Liver (tissue), 9 donors: Measurements from ENCODE around the gene ZFP92. TPM values are rescaled to one million over a fixed set of nuclear protein-coding genes. Genes with fewer than 3 reads are reported as not detected.

Experiments
- DNase-seq: peaks from one replicate; pipeline ENCODE4 v3.0.0-alpha.2; 2017; ENCODE audit warnings: low spot score
- H3K27ac ChIP-seq, 2 donors: one replicate each; pipeline ENCODE4 v1.7.0; 2013; ENCODE audit warnings: inconsistent platforms in 2 of 2, low read length in 2 of 2, control low read depth in 1 of 2, low read depth in 1 of 2, mild to moderate bottlenecking in 1 of 2
- H3K27me3 ChIP-seq, 4 donors: one replicate each; pipeline versions ENCODE4 v1.6.1 to v1.7.0; 2013; ENCODE audit warnings: low read length in 3 of 4, inconsistent platforms in 1 of 4, mild to moderate bottlenecking in 1 of 4, moderate library complexity in 1 of 4; ENCODE audit not compliant: control insufficient read depth in 4 of 4, insufficient read depth in 4 of 4
- H3K36me3 ChIP-seq, 4 donors: one replicate each; pipeline versions ENCODE4 v1.6.1 to v1.7.0; 2013; ENCODE audit warnings: low read length in 3 of 4, mild to moderate bottlenecking in 3 of 4, low read depth in 1 of 4, moderate library complexity in 1 of 4; ENCODE audit not compliant: control insufficient read depth in 4 of 4, insufficient read depth in 3 of 4
- H3K4me1 ChIP-seq, 4 donors: one replicate each; pipeline versions ENCODE4 v1.6.1 to v1.7.0; 2013; ENCODE audit warnings: low read length in 3 of 4, mild to moderate bottlenecking in 3 of 4, moderate library complexity in 1 of 4; ENCODE audit not compliant: control insufficient read depth in 4 of 4, insufficient read depth in 4 of 4
- H3K4me3 ChIP-seq, 3 donors: one replicate each; pipeline versions ENCODE4 v1.6.1 to v1.7.0; 2013; ENCODE audit warnings: low read length in 3 of 3, control low read depth in 1 of 3, low read depth in 1 of 3, mild to moderate bottlenecking in 1 of 3
- H3K9ac ChIP-seq, 2 donors: one replicate each; pipeline ENCODE4 v1.7.0; 2013; ENCODE audit warnings: low read length in 2 of 2, mild to moderate bottlenecking in 2 of 2, moderate library complexity in 2 of 2, control low read depth in 1 of 2, low read depth in 1 of 2
- H3K9me3 ChIP-seq, 4 donors: one replicate each; pipeline versions ENCODE4 v1.6.1 to v1.7.0; 2013; ENCODE audit warnings: low read length in 3 of 4; ENCODE audit not compliant: control insufficient read depth in 4 of 4
- ATF3 ChIP-seq: IDR thresholded peaks from 2 replicates; pipeline ENCODE4 v1.6.1; 2016; ENCODE audit warnings: antibody characterized with exemption
- CTCF ChIP-seq: fragments of 150-350 bp; IDR thresholded peaks from 2 replicates; pipeline ENCODE4 v1.5.1; 2017; ENCODE audit warnings: improper control_type of control experiment, low read depth, low read length; ENCODE audit not compliant: missing input control
- EGR1 ChIP-seq, 2 donors: IDR thresholded peaks; 2 replicates each; pipeline ENCODE4 v1.6.1; 2016 to 2018; ENCODE audit warnings: antibody characterized with exemption in 2 of 2, low read depth in 2 of 2
- FOXA1 ChIP-seq: IDR thresholded peaks from 2 replicates; pipeline ENCODE4 v1.6.1; 2016; ENCODE audit warnings: antibody characterized with exemption
- GABPA ChIP-seq, 2 donors: IDR thresholded peaks in 1 of 2; conservative IDR thresholded peaks in 1 of 2; 2 replicates each; pipeline ENCODE4 v1.6.1; 2016; ENCODE audit warnings: antibody characterized with exemption in 2 of 2, mild to moderate bottlenecking in 1 of 2, moderate library complexity in 1 of 2
- HNF4A ChIP-seq, 2 donors: conservative IDR thresholded peaks; 2 replicates each; pipeline ENCODE4 v1.6.1; 2016; ENCODE audit warnings: antibody characterized with exemption in 2 of 2, mild to moderate bottlenecking in 2 of 2
- HNF4G ChIP-seq: IDR thresholded peaks from 2 replicates; pipeline ENCODE4 v1.6.1; 2016; ENCODE audit warnings: antibody characterized with exemption
- JUND ChIP-seq, 2 donors: IDR thresholded peaks; 2 replicates each; pipeline ENCODE4 v1.6.1; 2016; ENCODE audit warnings: antibody characterized with exemption in 2 of 2
- MAX ChIP-seq: IDR thresholded peaks from 2 replicates; pipeline ENCODE4 v1.6.1; 2016; ENCODE audit warnings: antibody characterized with exemption
- NR2F2 ChIP-seq: IDR thresholded peaks from 2 replicates; pipeline ENCODE4 v1.6.1; 2016; ENCODE audit warnings: antibody characterized with exemption
- RAD21 ChIP-seq, 2 donors: IDR thresholded peaks; 2 replicates each; pipeline ENCODE4 v1.6.1; 2016; ENCODE audit warnings: antibody characterized with exemption in 2 of 2, mild to moderate bottlenecking in 2 of 2
- REST ChIP-seq: IDR thresholded peaks from 2 replicates; pipeline ENCODE4 v1.6.1; 2016; ENCODE audit warnings: antibody characterized with exemption, mild to moderate bottlenecking
- SP1 ChIP-seq: IDR thresholded peaks from 2 replicates; pipeline ENCODE4 v1.6.1; 2018; ENCODE audit warnings: antibody characterized with exemption, mild to moderate bottlenecking
- TAF1 ChIP-seq: conservative IDR thresholded peaks from 2 replicates; pipeline ENCODE4 v1.6.1; 2016; ENCODE audit warnings: antibody characterized with exemption, mild to moderate bottlenecking
- WGBS: extraction: QIAGEN DNeasy Blood & Tissue Kit; methylation state at CpG from one replicate; pipeline ENCODE4 v1.1.7; 2013; 5-methylcytosine and 5-hydroxymethylcytosine counted together
- polyA plus RNA-seq, 2 donors: library from polyadenylated mRNA; stranded (reverse) in 1 of 2; unstranded in 1 of 2; fragments of 200-250 nt in 1 of 2; fragments of >200 nt in 1 of 2; fragmentation: Nextera tagmentation in 1 of 2; extraction: Ambion mirVana in 1 of 2; gene quantifications; one replicate each; pipeline versions ENCODE4 v1.2.1 to v1.2.3, GENCODE V29; 2013 to 2015
- total RNA-seq, 2 donors: library from RNA; depleted of rRNA; stranded (reverse); fragments of >200 nt; gene quantifications; one replicate each; pipeline ENCODE4 v1.2.3, GENCODE V29; 2014
- donor health status: healthy.
- donor health status: healthy.
- donor health status: healthy.
- donor health status: healthy.
- donor health status: healthy.

The ZFP92 gene
- total and polyA plus RNA-seq, 4 donors = 0.24 to 1.3 (median 0.44) TPM

GRCh38 chrX:153441981-153442380 lies 30.7 kb downstream of the ZFP92 start:
- no peaks in the 10 kb centered on the region for H3K27me3 ChIP-seq
- H3K36me3 ChIP-seq = no peaks in the 10 kb centered on the region
- no peaks in the 10 kb centered on the region for H3K9me3 ChIP-seq
- H3K4me1 ChIP-seq = no peaks in the 10 kb centered on the region
- no peak overlapping the region for H3K4me3 ChIP-seq
- no peak overlapping the region for H3K27ac ChIP-seq
- H3K9ac ChIP-seq = no peak overlapping the region
- no peak for TF ChIP-seq HNF4A (conservative IDR thresholded peaks at IDR 0.05)
- TF ChIP-seq GABPA (IDR thresholded peaks at IDR 0.05 in 1 of 2, conservative IDR thresholded peaks at IDR 0.05 in 1 of 2) = no peak
- TF ChIP-seq MAX = no peak
- TF ChIP-seq CTCF = no peak
- no peak for TF ChIP-seq NR2F2
- no peak for TF ChIP-seq RAD21 (IDR thresholded peaks at IDR 0.05)
- no peak for TF ChIP-seq ATF3
- no peak for TF ChIP-seq TAF1
- no peak for TF ChIP-seq SP1
- TF ChIP-seq JUND (IDR thresholded peaks at IDR 0.05) = no peak
- TF ChIP-seq FOXA1 = no peak
- TF ChIP-seq REST = no peak
- TF ChIP-seq EGR1 (IDR thresholded peaks at IDR 0.05; ENCODE audit: low read depth in 2 of 2) = no peak
- no peak for TF ChIP-seq HNF4G
- no peak for DNase-seq
- whole genome bisulfite sequencing = 82% methylated on average over 9 of the region's 9 CpGs

GRCh38 chrX:153442463-153442862 lies 31.2 kb downstream of the ZFP92 start:
- DNase-seq = no peak
- no peak for TF ChIP-seq EGR1 (IDR thresholded peaks at IDR 0.05; ENCODE audit: low read depth in 2 of 2)
- H3K9me3 ChIP-seq = no peaks in the 10 kb centered on the region
- H3K4me3 ChIP-seq = no peak overlapping the region
- no peak overlapping the region for H3K9ac ChIP-seq
- H3K4me1 ChIP-seq = no peaks in the 10 kb centered on the region
- no peak overlapping the region for H3K27ac ChIP-seq
- peaks cover 0 to 1% (median 0%) of the 10 kb centered on the region in 4 donors for H3K36me3 ChIP-seq
- WGBS = 88% methylated on average over 5 of the region's 5 CpGs
- H3K27me3 ChIP-seq = no peaks in the 10 kb centered on the region
